NT2/D1 (cell line): ENCODE results near the gene FOXP1.

Source experiments
- SUZ12 ChIP-seq: IDR thresholded peaks from 2 replicates; pipeline ENCODE4 v1.6.1; 2011; ENCODE audit not compliant: insufficient read length, insufficient read depth; ENCODE audit errors: extremely low read depth
- YY1 ChIP-seq: IDR thresholded peaks from 2 replicates; pipeline ENCODE4 v1.6.1; 2011; ENCODE audit not compliant: insufficient read length, insufficient read depth
- ZNF274 ChIP-seq: IDR thresholded peaks from 2 replicates; pipeline ENCODE4 v1.6.1; 2011; ENCODE audit warnings: mild to moderate bottlenecking, low read depth, low read length

DNA sequence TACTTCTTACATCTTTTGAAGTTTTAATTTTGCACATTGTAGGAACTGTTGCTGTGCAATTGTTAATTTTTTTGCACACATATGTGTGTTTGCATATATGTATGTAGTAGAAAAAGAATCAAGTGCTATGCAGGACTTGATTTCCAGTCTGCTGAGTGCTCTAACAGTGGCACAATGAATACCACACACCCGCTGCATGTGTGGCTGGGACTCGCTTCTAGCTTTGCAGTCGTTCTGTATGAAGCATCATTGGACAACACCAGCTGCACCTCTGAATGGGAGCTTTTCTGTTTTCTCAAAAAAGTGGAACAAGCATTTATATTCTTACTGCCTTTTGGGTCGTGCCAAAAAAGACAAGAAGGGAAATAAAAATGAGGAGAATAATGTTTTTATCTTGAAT is 564.7 kb downstream of the FOXP1 start:
- no peak for TF ChIP-seq ZNF274
- no peak for TF ChIP-seq YY1
- TF ChIP-seq SUZ12: no peak
